Measurements from ENCODE around the gene TMC6.

The TMC6 gene

GRCh38 chr17:78134899-78135385 is 6.4 kb upstream of the TMC6 start:
- no peak for DNase-seq

GRCh38 chr17:78133971-78134898 is 5.7 kb upstream of the TMC6 start:
- peak; percentile 86 to 94 for DNase-seq

DNA sequence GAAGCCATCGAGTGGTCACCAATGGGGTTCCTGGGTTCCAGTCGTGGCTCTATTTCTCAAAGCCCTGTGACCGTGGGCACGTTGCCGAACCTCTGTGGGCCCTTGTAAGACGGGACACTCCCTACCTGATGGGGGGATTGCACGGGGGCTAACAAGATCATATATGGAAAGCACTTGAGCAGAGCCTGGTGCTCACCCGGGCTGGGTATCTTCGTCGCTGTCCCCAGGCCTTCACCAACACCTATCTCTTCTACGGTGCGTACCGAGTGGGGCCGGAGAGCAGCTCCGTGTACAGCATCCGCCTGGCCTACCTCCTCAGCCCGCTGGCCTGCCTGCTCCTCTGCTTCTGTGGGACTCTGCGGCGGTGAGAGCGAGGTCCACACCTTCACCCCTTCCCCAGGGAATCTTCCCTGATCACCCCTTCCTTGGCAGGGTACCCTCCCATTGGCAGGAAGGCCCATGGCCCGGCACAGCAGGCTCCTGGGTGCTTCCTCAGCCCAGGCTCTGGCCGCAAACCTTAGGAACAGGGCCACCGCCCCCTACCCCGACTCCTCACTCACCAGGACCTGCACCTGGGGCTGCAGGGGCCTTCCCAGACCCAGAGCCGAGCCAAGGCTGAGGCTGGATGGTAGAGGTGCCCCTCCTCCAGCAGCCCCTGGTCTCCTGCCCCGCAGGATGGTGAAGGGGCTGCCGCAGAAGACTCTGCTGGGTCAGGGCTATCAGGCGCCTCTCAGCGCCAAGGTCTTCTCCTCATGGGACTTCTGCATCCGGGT is 4.8 kb upstream of the TMC6 start:
- no peak for DNase-seq

GRCh38 chr17:78132767-78133178 is 4.2 kb upstream of the TMC6 start:
- no peak for DNase-seq

GRCh38 chr17:78132084-78132676 is 3.6 kb upstream of the TMC6 start:
- peak in 1 of 2 experiments; percentile 59 for DNase-seq

- DNase-seq, result peak in 1 of 2 experiments; percentile 45
Observed at GRCh38 chr17:78131172-78132083, 2.9 kb upstream of the TMC6 start.

DNA sequence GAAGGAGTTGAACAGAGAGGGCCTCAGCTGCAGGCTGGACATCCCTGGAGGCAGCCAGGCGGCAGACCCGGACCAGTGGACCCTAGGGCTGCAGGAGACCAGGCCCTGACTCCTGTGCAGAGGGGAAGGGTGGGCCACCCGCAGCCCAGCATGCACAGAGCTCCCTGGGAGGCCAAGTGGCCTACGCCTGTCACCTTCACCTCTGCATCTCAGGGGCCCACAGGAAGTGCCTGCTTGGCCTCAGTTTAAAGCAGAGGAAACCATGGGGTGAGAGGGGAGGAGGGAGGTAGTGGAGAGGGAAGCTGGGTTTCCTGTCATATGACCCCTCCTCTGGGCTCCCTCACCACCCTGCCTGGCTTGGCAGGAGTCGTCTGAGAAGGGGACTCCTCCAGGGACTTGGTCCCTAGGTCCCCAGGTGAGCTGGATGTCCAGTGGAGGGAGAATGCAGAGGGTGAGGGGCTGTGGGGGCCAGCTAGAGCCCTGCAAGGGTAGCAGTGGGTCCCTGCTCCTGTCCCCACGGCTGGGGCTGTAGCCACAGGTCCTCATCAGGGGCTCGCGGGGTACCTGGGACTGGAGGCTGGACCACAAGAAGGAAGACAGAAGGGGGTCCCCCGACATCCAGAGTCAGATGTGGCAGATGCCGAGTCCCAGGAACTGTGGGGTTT is 2.0 kb upstream of the TMC6 start, which contains the start of gene TMC8:
Gene TMC8, plus strand, starts transcription at position 335 of the 665 bp plus-strand sequence. CDS start 818 bp downstream, outside the sequence.
- no peak for DNase-seq

DNA sequence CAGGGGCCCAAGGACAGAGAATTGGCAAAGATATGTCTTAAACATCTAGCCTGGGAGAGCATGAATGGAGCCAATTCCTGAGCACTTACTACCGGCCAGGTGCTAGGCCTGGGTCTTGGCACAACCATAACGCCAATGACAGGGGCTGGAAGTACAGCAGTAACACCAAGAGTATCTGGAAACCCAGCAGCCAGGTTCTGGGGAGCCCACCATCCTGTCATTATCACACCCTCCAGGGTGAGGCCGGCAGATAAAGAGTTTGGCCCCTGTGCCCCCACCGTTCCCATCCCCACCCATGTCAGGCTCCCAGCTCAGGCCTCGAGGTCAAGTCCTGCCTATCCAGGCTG is 1.5 kb upstream of the TMC6 start:
- no peak for DNase-seq

GRCh38 chr17:78129351-78130089 is 965 bp upstream of the TMC6 start:
- no peak for DNase-seq

DNA sequence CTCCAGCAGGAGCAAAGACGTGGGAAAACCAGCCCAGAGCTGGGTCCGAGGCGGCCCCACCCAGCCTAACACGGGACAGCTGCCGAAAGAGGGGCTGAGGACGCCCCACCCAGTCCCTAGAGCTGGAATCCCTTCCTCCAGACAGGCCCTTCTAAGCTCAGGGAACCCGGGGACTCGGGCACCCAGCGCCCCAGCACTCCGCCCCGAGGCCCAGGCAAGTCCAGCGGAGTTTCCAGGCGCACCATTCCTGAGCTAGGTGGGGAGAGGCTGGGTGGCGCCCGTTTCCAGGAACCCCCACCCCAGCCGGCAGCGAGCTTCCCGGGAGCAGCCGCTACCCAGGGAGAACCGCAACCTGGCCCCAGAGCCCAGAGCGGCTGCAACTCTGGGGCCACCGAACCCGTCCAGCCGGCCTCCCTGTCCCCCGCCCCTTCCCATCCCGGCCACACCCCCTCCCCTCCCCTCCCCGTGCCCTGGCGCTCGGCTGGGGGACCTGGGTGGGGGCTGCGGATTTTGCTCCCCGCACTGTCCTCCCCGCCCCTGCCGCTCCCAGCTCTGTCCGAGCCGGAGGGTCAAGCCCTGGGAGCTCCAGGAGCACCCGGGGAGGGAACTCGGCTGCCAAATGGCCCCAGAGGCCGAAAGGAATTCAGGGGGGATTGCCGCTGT is 536 bp downstream of the TMC6 start:
- peak in 1 of 2 experiments; percentile 71 for DNase-seq

DNA sequence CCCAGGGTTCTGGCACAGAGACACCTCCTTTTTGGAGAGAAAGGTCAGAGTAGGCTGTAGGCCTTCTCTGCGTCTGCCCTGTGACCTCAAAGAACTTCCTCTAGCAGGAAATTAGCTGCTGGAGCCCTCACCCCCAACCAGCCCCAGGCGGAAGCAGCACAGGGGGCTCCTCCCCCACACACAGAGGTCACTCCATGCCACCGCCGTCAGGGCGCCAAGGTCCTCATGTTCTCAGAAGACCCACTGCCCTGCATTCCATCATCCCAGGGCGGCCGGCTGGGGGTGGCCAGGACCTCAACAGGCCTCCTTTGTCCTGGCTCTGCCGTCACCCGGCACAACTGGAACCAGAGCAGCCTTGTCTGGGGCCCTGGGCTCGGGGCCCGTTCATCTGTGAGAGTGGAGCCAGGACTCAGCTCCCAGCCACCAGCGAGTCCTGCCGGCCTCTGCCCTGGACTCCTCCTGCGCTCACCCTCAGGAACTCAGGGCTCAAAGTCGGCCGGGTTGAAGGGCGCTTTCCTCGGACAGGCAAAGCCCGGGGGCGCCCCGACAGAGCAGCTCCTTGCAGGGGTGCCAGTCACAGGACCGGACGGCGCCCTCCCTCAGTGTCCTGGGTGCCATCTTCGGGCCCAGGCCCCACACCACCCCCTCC is 1.2 kb downstream of the TMC6 start:
- peak in 1 of 2 experiments; percentile 43 for DNase-seq

DNA sequence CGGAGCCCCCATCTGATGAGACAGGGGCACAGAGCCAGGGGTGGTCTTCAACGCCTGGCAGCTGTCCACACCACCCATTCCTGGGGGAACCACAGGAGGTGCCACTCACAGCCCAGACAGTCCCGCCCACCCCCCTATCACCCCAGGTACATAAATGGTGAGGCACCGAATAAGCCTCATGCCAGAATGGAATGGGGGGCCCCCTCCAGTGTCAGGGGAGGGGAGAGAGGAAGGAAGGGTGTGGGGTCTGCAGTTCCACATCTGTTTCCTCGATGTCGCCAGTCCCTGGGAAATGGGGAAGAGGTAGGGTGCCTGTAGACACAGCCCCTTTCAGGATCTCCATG is 1.7 kb downstream of the TMC6 start:
- DNase-seq, result no peak

DNA sequence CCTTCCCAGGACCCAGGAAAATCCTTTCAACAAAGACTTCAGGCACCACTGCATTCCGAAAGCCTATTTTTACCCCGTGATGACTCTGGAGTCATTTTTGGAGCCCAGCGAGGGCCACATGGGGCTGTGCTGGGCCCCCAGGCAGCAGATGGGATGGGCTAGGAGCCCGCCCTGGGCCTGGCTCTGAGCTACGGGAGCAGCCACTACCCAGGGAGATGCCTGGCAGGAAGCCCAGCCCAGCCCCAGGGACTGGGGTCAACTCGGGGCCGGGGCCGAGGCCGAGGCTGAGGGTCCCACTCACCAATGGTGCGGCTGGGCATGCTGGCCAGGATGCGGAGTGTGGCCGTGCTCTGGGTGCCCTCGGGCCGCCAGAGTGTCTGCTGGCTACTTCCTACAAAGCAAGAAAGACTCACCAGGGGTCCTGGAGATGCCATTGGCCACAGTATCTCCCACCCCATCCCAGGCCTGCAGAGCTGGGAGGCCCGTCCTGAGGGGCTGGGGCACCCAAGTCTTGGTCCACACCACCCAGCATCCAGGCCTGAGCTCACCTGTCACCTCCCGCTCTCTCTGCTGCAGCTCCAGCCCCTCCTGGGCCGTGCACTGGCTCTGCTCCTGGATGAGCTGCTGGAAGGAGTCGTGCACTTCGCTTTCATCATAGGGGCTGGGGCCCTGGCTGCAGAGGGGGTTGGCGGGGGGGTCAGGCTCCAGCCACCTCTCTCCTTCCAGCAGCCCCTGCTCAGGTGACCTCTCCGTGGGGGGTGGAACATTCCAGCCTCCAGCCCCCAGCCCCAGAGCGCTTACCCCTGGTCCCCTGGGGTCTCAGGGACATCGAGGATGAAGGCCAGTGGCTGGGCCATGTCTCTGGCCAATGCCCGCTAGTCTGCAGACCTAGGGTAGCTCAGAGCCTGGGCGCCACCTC is 2.3 kb downstream of the TMC6 start:
- no peak for DNase-seq

- peak in 1 of 2 experiments; percentile 21 for DNase-seq
Observed at GRCh38 chr17:78125138-78125913, 3.2 kb downstream of the TMC6 start.

DNA sequence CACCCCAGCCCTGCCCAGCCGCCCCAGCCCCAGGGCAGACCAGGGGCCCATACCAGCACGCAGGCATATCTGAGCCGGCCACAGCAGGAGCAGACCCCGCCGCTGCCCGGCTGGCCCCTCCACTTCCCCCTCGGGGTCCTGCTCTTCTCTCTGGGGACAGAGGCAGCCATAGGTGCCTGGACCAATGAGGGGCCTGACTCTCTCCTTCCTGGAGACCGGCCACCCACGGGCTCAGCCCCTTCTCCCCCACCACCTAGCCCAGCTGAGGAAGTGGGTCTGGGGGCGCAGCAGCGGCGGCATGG is 3.8 kb downstream of the TMC6 start:
- no peak for DNase-seq

GRCh38 chr17:78124081-78124835 is 4.3 kb downstream of the TMC6 start:
- DNase-seq, result no peak

- DNase-seq, result no peak
Observed at GRCh38 chr17:78123258-78123929, 5.2 kb downstream of the TMC6 start.

Data from NCI-H526 (cell line).